NCI-H1930 (cell line): ENCODE data around the gene FOXD3.

Experiments used
- DNase-seq, 2 experiments: peaks; one replicate each; lab custom pipeline; 2025; lab: John Stamatoyannopoulos, UW

Gene FOXD3

DNA sequence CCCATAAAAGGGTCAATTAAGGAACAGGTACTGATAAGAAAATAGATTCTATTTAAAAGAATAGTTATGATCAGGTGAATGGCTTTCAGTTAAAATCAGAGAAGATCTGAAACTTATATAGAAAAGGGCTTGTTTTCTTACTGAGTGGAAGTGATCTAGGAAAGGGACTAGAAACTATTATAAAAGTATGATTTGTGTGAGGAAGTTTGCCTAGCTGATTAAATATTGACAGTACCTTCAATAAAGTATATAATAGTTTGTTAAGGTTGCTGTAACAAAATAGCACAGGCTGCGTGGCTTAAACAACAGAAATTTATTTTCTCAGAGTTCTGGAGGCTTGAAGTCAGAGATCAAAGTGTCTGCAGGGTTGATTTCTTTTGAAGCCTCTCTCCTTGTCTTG lies 39.7 kb downstream of the FOXD3 start:
- no peak for DNase-seq

DNA sequence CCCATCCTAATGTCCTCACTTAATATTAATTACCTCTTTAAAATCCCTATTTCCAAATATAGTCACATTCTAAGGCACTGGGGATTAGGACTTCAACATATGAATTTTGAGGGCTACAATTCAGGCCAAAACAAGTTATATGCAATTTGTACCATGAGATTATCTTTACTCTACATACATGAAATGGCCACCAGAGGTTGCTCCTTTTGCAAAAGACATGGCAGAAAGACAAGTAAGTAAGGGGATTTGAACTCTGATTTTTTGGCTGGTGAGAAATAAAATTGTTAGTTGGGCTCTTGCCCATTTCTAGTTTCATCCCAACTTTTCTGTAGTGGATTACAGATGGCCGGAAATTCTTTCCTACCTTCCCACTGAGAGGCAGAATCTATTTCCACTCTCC lies 40.2 kb downstream of the FOXD3 start:
- no peak for DNase-seq

DNA sequence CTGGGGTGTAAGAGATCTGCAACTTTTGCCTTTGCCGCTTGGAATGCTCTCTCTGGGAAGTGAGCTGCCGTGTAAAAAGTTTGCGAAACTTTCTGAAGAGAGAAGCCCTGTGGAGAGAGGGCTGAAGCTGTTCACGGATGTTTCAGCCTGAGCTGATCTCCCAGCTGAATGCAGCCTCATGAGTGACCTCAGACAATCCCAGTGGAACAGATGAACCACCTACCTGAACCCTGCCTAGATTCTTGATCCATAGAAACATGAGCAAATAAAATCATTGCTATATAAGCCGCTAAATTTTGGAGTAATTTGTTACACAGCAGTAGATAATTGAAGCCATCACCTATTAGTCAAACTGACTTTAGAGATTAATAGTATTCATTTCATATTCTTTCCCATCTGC lies 40.6 kb downstream of the FOXD3 start:
- no peak for DNase-seq

GRCh38 chr1:63366908-63367214 lies 44.5 kb downstream of the FOXD3 start:
- no peak for DNase-seq

GRCh38 chr1:63367215-63368103 lies 45.1 kb downstream of the FOXD3 start, which contains the start of gene ALG6:
Gene ALG6, plus strand, starts transcription at chr1:63367627. Its CDS starts 3,351 bp downstream, at chr1:63370978.
- peak; percentile 90 to 92 for DNase-seq

DNA sequence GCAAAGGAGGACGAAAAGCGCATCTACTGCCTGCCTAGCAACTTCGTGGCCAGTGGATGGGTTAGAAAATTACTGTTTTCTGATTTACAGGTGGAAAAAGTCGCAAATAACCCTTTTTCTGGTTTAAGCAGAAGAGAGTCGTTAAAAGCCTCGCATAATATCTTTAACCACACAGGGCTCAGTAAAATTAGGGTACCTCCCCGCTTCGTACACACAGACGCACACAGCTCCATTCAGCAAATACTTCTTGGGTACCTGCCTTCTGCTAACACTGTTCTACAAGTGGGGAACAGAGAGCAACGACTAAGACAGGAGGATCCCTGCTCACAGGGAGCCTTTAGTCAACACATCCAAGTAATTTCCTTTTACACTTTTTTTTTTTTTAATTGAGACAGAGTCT lies 45.8 kb downstream of the FOXD3 start:
- DNase-seq = no peak
